Loucy (cell line): ENCODE measurements around the gene PLA2G12B.

Experiments used
- H2AFZ ChIP-seq: fragments of 200-600 bp; sonication (generic); 2 replicates; pipeline ENCODE4 v1.6.0; 2016; ENCODE audit warnings: antibody characterized with exemption, mild to moderate bottlenecking, low read length, moderate library complexity
- H3F3A ChIP-seq: fragments of 200-600 bp; 2 replicates; pipeline ENCODE4 v1.6.0; 2016; ENCODE audit warnings: antibody characterized with exemption, low read depth, mild to moderate bottlenecking
- H3K27me3 ChIP-seq: fragments of 200-600 bp; sonication (generic); 2 replicates; pipeline ENCODE4 v1.6.1; 2014; ENCODE audit warnings: low read length, mild to moderate bottlenecking; ENCODE audit not compliant: insufficient read depth, poor library complexity, severe bottlenecking
- H3K36me3 ChIP-seq: fragments of 200-600 bp; sonication (generic); 2 replicates; pipeline ENCODE4 v1.6.1; 2016; ENCODE audit warnings: low read length; ENCODE audit not compliant: insufficient read depth
- H3K4me1 ChIP-seq: fragments of 200-600 bp; sonication (generic); 2 replicates; pipeline ENCODE4 v1.5.1; 2014; ENCODE audit warnings: low read length, mild to moderate bottlenecking; ENCODE audit not compliant: insufficient read depth, poor library complexity, severe bottlenecking
- H3K4me2 ChIP-seq: fragments of 200-600 bp; sonication (generic); 2 replicates; pipeline ENCODE4 v1.6.0; 2014; ENCODE audit warnings: antibody characterized with exemption, low read length, low read depth, mild to moderate bottlenecking; ENCODE audit not compliant: poor library complexity, severe bottlenecking
- H3K4me3 ChIP-seq: fragments of 200-600 bp; sonication (generic); 2 replicates; pipeline ENCODE4 v1.5.1; 2014; ENCODE audit warnings: low read length, mild to moderate bottlenecking, mixed read lengths; ENCODE audit not compliant: poor library complexity, severe bottlenecking
- H3K79me2 ChIP-seq: fragments of 200-600 bp; sonication (generic); 2 replicates; pipeline ENCODE4 v1.6.1; 2014; ENCODE audit warnings: low read length; ENCODE audit not compliant: insufficient read depth
- H3K9ac ChIP-seq: fragments of 200-600 bp; sonication (generic); 2 replicates; pipeline ENCODE4 v1.6.0; 2014; ENCODE audit warnings: mild to moderate bottlenecking, low read depth, low read length, moderate library complexity; ENCODE audit not compliant: poor library complexity, severe bottlenecking
- H3K9me2 ChIP-seq: fragments of 200-600 bp; sonication (generic); replicated peaks from 2 replicates; pipeline ENCODE4 v1.6.1; 2016; ENCODE audit warnings: low read depth, low read length, mixed read lengths
- H3K9me3 ChIP-seq: fragments of 200-600 bp; sonication (generic); 2 replicates; pipeline ENCODE4 v1.6.1; 2014; ENCODE audit warnings: mild to moderate bottlenecking, antibody characterized with exemption, low read length, low read depth; ENCODE audit not compliant: insufficient read depth
- H4K20me1 ChIP-seq: fragments of 200-600 bp; sonication (generic); 2 replicates; pipeline ENCODE4 v1.6.0; 2014; ENCODE audit warnings: antibody characterized with exemption, low read length, mild to moderate bottlenecking; ENCODE audit not compliant: insufficient read depth, poor library complexity, severe bottlenecking
- CTCF ChIP-seq: fragments of 200-600 bp; sonication (generic); conservative IDR thresholded peaks from 2 replicates; pipeline ENCODE4 v1.5.1; 2014; ENCODE audit warnings: mild to moderate bottlenecking, antibody characterized with exemption, low read length
- EZH2phosphoT487 ChIP-seq: fragments of 200-600 bp; IDR thresholded peaks from 2 replicates; pipeline ENCODE4 v1.6.1; 2018; ENCODE audit warnings: antibody characterized with exemption, mild to moderate bottlenecking, moderate library complexity, borderline replicate concordance

The PLA2G12B gene

DNA sequence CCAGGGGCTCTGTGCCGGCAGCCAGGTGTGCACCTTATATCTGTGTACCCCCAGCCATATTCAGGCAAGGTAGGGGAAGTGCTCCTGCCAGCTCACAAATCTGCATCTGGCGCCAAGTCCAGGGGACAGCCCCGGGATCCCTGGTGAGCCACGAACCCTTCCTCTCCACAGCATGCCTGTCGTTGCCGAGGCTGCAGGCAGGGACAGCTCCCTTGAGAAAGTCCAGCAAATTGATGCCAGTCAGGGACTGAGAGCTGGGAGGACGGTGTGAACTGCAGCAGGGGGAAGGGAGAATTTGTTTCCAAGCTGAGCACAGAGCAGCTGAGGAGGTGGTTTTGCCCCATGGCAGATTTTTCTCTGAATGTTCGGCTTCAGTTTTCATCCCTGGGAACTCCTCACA, 919 bp downstream of the PLA2G12B start:
- Histone ChIP-seq H2AFZ (no peak overlapping the region), H3K4me3 (no peak overlapping the region), H3K4me2 (no peak overlapping the region), H3K4me1 (no peaks in the 10 kb centered on the region), H3K27me3 (no peaks in the 10 kb centered on the region), H3K36me3 (no peaks in the 10 kb centered on the region), H3K9me3 (no peaks in the 10 kb centered on the region), H3K9ac (no peak overlapping the region), H3K79me2 (no peaks in the 10 kb centered on the region), H3F3A (no peaks in the 10 kb centered on the region), H3K9me2 (no peaks in the 10 kb centered on the region), H4K20me1 (no peaks in the 10 kb centered on the region)
- TF ChIP-seq EZH2phosphoT487 = no peak
- TF ChIP-seq CTCF = no peak

- H3K4me2 ChIP-seq = no peak overlapping the region
- H3K4me3 ChIP-seq = no peak overlapping the region
- no peaks in the 10 kb centered on the region for H3K27me3 ChIP-seq
- H3K9ac ChIP-seq = no peak overlapping the region
- no peaks in the 10 kb centered on the region for H3K9me2 ChIP-seq
- H3K9me3 ChIP-seq = no peaks in the 10 kb centered on the region
- no peaks in the 10 kb centered on the region for H3F3A ChIP-seq
- H3K4me1 ChIP-seq = no peaks in the 10 kb centered on the region
- H4K20me1 ChIP-seq = no peaks in the 10 kb centered on the region
- H3K36me3 ChIP-seq = no peaks in the 10 kb centered on the region
- TF ChIP-seq EZH2phosphoT487 (no peak), CTCF (no peak)
- H2AFZ ChIP-seq = no peak overlapping the region
- H3K79me2 ChIP-seq = no peaks in the 10 kb centered on the region
Observed at GRCh38 chr10:72952642-72953158, 1.9 kb downstream of the PLA2G12B start.

GRCh38 chr10:72952189-72952588, 2.4 kb downstream of the PLA2G12B start:
- Histone ChIP-seq H3F3A (no peaks in the 10 kb centered on the region), H3K4me3 (no peak overlapping the region), H3K4me1 (no peaks in the 10 kb centered on the region), H2AFZ (no peak overlapping the region), H4K20me1 (no peaks in the 10 kb centered on the region), H3K9ac (no peak overlapping the region), H3K9me3 (no peaks in the 10 kb centered on the region), H3K36me3 (no peaks in the 10 kb centered on the region), H3K9me2 (no peaks in the 10 kb centered on the region), H3K4me2 (no peak overlapping the region), H3K79me2 (no peaks in the 10 kb centered on the region), H3K27me3 (no peaks in the 10 kb centered on the region)
- TF ChIP-seq EZH2phosphoT487 = no peak
- TF ChIP-seq CTCF = no peak
